ENCODE measurements around the gene RHBDD1.

The RHBDD1 gene

GRCh38 chr2:226888971-226889370 is 53.1 kb downstream of the RHBDD1 start:
- DNase-seq = no peak

- DNase-seq = no peak
Observed at GRCh38 chr2:226890286-226890685, 54.4 kb downstream of the RHBDD1 start.

- DNase-seq = no peak
Observed at GRCh38 chr2:226891780-226892590, 56.1 kb downstream of the RHBDD1 start.

- DNase-seq = no peak
Observed at GRCh38 chr2:226892729-226893128, 56.9 kb downstream of the RHBDD1 start.

GRCh38 chr2:226893216-226893615 is 57.4 kb downstream of the RHBDD1 start:
- no peak for DNase-seq

- DNase-seq = no peak
Observed at GRCh38 chr2:226894752-226895151, 58.9 kb downstream of the RHBDD1 start.

- DNase-seq = no peak
Observed at GRCh38 chr2:226895579-226895978, 59.7 kb downstream of the RHBDD1 start.

- no peak for DNase-seq
Observed at GRCh38 chr2:226898121-226898520, 62.3 kb downstream of the RHBDD1 start.

GRCh38 chr2:226898897-226899296 is 63.0 kb downstream of the RHBDD1 start:
- DNase-seq = no peak

GRCh38 chr2:226902041-226902966 is 66.5 kb downstream of the RHBDD1 start:
- no peak for DNase-seq

GRCh38 chr2:226903179-226903578 is 67.3 kb downstream of the RHBDD1 start:
- peak; percentile 56 for DNase-seq

GRCh38 chr2:226904592-226904991 is 68.7 kb downstream of the RHBDD1 start:
- DNase-seq = peak; percentile 43

- DNase-seq = no peak
Observed at GRCh38 chr2:226905718-226906117, 69.9 kb downstream of the RHBDD1 start.

- no peak for DNase-seq
Observed at GRCh38 chr2:226906163-226906693, 70.4 kb downstream of the RHBDD1 start.

- no peak for DNase-seq
Observed at GRCh38 chr2:226909126-226909525, 73.3 kb downstream of the RHBDD1 start.

- DNase-seq = no peak
Observed at GRCh38 chr2:226909836-226910235, 74.0 kb downstream of the RHBDD1 start.

- DNase-seq = no peak
Observed at GRCh38 chr2:226910384-226910783, 74.5 kb downstream of the RHBDD1 start.

GRCh38 chr2:226911932-226912331 is 76.1 kb downstream of the RHBDD1 start:
- DNase-seq = no peak

GRCh38 chr2:226913641-226914040 is 77.8 kb downstream of the RHBDD1 start:
- DNase-seq = no peak

GRCh38 chr2:226915846-226916360 is 80.0 kb downstream of the RHBDD1 start:
- DNase-seq = no peak

- no peak for DNase-seq
Observed at GRCh38 chr2:226916669-226917068, 80.8 kb downstream of the RHBDD1 start.

- DNase-seq = no peak
Observed at GRCh38 chr2:226932443-226932842, 96.6 kb downstream of the RHBDD1 start.

GRCh38 chr2:226934546-226935201 is 98.8 kb downstream of the RHBDD1 start:
- no peak for DNase-seq

All from stimulated activated CD4-positive, alpha-beta T cell treated with anti-CD3 and anti-CD28 coated beads, Interleukin-1b, Interleukin-23, amount 100 ng/mL, for 48 hours (primary cell).